NOMO-1 treated with dmso at 0.1 percent for 144 hours (cell line): ENCODE measurements around the gene TEX261.

Experiments used
- DNase-seq: peaks from one replicate; lab custom pipeline; 2025; ENCODE audit not compliant: unreplicated experiment; lab: John Stamatoyannopoulos, UW

Gene TEX261

DNA sequence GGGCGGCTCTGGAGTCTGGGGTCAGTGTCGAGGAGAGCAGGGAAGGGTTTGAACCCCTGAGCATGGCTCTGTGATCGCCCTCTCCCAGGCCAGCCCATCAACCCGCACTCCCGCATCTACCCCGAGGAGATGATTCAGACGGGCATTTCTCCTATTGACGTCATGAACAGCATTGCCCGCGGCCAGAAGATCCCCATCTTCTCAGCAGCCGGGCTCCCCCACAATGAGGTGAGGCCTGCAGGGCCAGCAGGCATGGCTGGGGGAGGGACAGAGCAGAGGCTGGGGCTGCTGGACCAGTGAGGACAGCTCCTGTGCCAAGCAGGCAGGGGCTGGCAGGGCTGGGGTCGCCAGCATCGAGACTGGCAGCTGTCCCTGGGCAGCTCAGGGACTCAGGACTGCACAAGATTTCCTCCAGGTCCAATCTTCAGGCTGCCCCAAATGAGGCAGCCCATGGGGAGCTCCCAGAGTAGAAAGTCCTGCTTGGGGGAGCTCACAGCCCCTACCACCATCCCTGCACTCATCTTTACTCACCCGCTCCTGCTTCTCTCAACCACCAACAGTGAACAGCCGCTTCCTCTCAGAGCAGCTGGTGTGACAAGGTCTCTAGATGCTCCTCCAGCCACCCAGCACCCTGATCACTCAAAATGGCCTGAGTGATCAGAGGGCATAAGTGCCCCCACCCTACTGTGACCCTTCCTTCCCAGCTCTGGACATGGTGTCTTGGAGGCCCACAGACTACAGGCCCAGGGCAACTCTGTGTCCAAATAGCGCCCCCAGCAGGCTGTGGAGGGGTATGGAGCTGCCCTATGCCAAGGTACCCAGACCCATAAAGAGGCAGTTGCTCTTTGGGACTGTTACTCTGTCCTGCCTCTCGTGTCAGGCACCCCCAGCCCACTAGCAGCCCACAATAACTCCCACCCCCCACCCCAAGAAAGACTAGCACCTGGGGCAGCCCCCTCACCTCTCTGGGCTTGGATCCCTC, 34.5 kb downstream of the TEX261 start:
- DNase-seq: no peak

DNA sequence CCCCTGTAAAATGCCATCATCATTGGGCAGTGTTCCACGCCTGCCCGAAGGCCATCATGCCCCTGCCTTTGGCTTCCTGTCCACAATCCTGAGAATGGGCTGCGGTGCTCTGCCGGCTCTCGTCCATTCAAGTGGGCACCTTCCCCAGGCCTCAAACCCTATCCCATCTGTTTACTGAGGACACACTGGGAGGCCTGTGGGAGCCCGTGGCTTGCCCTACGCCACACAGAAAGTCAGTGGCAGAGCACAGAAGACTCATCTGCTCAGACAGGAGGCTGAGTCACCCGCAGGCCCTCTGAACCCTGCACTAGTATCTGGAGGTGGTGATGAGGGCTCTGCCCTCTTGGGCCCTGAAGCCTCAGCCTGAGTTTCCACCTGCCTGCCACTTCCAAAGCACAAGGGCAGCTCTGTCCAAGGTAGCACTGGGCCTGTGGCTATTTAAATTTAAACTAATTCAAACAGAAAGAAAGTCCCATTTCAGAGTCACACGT, 35.4 kb downstream of the TEX261 start:
- DNase-seq: no peak

DNA sequence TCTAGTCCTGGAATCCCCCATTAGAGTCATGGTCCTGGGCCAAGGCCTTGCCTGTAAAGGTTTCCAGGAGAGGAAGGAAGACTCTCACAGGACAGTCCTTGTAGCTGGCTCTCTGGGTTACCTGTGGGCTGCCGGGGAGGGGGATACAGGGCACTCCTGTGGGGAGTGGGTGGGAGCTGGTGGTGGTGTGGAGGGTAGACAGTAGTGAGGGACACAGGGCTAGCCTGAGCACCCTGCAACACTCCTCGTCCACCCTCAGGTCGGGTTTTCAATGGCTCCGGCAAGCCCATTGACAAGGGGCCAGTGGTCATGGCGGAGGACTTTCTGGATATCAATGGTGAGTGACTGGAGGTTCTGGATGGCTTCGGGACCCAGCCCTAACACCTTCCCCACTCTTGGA, 35.9 kb downstream of the TEX261 start:
- DNase-seq: no peak

GRCh38 chr2:70957798-70958197, 36.9 kb downstream of the TEX261 start:
- no peak for DNase-seq

DNA sequence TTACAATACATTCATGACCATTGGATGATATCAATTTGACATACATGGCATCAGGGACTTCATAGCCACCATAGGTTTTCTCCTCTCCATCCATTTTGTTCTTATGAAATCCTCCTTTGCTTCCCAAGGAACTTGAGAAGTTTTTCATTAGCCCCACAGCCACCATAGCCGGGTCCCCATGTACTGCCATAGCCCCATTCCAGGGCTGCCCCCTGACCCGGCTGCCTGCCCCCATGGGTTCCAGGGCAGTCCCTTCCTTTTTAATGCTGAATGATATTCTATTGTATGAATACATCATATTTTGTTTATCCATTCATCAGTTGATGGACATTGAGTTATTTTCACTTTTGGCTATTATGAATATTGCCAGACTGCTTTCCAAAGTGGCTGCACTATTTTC, 38.5 kb downstream of the TEX261 start:
- DNase-seq: no peak

DNA sequence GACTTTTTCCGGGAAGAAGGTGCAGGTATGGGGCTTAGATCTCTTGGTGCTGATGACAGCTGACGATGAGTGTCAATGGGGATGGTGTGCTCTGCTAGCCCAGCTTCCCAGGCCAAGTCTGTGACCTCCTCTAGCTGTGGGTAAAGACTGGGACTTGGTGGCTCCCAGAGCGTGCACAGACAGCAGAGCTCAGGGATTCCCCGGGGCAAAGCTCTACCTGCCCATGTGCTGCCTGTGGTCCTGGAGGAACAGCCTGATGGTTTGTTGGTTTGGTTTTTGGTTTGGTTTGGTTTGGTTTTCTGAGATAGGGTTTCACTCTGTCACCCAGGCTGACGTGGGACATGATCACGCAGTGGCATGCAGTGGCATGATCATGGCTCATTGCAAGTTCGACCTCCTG, 39.8 kb downstream of the TEX261 start:
- no peak for DNase-seq

- DNase-seq: no peak
Observed at GRCh38 chr2:70949086-70949485, 45.6 kb downstream of the TEX261 start.

GRCh38 chr2:70948337-70949003, 46.2 kb downstream of the TEX261 start:
- peak; percentile 51 for DNase-seq

DNA sequence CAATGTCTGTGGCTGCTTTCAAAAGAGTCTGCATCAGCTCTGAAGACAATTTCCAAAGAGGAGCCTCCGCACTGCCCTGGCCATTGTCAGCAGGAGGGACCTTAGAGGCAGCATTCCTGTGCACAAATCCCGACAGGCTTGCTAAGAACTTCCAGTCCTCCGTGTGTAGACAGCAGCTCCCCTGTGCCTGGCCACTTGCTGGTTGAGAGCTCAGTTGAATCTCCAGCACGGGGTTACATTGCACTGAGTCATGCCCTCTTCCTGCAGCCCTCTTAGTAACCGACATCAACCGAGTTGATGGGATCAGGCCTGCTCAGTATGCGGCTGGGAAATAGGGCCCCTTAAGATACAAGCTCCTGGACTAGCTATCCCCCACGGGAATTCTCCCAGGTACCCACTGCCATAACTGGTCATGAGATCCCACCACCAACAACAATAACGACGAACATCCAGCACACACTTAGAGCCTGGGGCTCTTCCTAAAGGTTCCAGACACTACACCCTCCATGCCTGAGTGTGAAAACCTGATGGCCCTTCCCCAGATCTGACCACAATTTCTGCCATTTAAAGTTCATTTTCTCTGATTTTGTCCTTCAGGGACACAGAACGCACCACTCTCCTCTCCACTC, 47.0 kb downstream of the TEX261 start:
- no peak for DNase-seq

GRCh38 chr2:70946832-70947442, 47.7 kb downstream of the TEX261 start:
- DNase-seq: peak; percentile 37

- DNase-seq: no peak
Observed at GRCh38 chr2:70944111-70944690, 50.5 kb downstream of the TEX261 start.

GRCh38 chr2:70943205-70943871, 51.3 kb downstream of the TEX261 start:
- DNase-seq: no peak

GRCh38 chr2:70942396-70943204, 52.1 kb downstream of the TEX261 start:
- no peak for DNase-seq

DNA sequence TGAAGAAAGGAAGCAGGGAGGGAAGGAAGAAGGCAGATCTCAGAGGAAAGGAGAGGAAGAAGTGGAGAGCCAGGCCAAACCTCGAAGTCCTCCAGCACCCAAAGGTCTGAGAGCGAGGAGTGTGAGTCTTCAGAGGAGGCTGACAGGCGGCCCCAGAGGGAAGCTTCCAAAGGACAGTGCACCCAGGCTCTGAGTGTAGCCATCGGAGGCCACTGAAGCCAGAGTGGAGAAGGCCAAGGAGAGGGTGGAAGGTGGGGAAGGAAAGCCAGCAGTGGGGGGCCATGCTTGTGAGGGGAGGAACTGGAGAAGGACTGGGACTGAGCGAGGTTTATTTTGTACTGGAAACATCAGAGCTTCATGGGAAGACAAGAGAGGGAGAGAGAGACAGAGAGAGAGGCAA, 53.0 kb downstream of the TEX261 start:
- DNase-seq: no peak

GRCh38 chr2:70941186-70941585, 53.5 kb downstream of the TEX261 start:
- no peak for DNase-seq

GRCh38 chr2:70939839-70940580, 54.7 kb downstream of the TEX261 start:
- no peak for DNase-seq

GRCh38 chr2:70939001-70939838, 55.5 kb downstream of the TEX261 start:
- DNase-seq: no peak

GRCh38 chr2:70938586-70938950, 56.1 kb downstream of the TEX261 start:
- no peak for DNase-seq
